ENCODE results near the gene AK1. TPM values are rescaled to one million over a fixed set of nuclear protein-coding genes. Genes with fewer than 3 reads are reported as not detected.

AK1 gene
- total RNA-seq, 4 donors from 2014 or later = 29.9 to 65.1 (median 38.7) TPM

GRCh38 chr9:127910613-127911205 lies 33.2 kb upstream of the AK1 start:
- Histone ChIP-seq H3K27ac (peak overlapping the region in 3 of 4 donors; percentile 46 to 60 (median 53)), H3K36me3 (peaks cover 0 to 64% (median 0%) of the 10 kb centered on the region in 3 donors), H3K27me3 (no peaks in the 10 kb centered on the region), H3K4me3 (no peak overlapping the region), H3K9me3 (no peaks in the 10 kb centered on the region), H3K4me1 (peaks cover 0 to 49% (median 26%) of the 10 kb centered on the region in 4 donors)
- no peak for DNase-seq (ENCODE audit: low spot score in 2 of 2)
- 62 to 63% methylated on average over 6 of the region's 6 CpGs for WGBS, 2 donors
- TF ChIP-seq CTCF (IDR thresholded peaks at IDR 0.05) = peak in 3 of 5 experiments; percentile 10 to 34 (median 13)
- TF ChIP-seq EP300 (IDR thresholded peaks at IDR 0.05) = no peak

- 84 to 87% methylated on average over 16 of the region's 17 CpGs for WGBS, 2 donors
- Histone ChIP-seq H3K27ac (peak overlapping the region; percentile 2 to 53 (median 36)), H3K36me3 (peaks cover 0 to 64% (median 0%) of the 10 kb centered on the region in 3 donors), H3K4me3 (no peak overlapping the region), H3K4me1 (peaks cover 0 to 50% (median 30%) of the 10 kb centered on the region in 4 donors), H3K27me3 (no peaks in the 10 kb centered on the region), H3K9me3 (no peaks in the 10 kb centered on the region)
- no peak for DNase-seq (ENCODE audit: low spot score in 2 of 2)
- no peak for TF ChIP-seq POLR2A (IDR thresholded peaks at IDR 0.05)
- no peak for TF ChIP-seq EP300 (IDR thresholded peaks at IDR 0.05)
- TF ChIP-seq CTCF (IDR thresholded peaks at IDR 0.05) = no peak
Observed at GRCh38 chr9:127909839-127910273, 32.4 kb upstream of the AK1 start.

GRCh38 chr9:127908660-127908926 lies 31.1 kb upstream of the AK1 start:
- peaks cover 0 to 59% (median 41%) of the 10 kb centered on the region in 4 donors for H3K4me1 ChIP-seq
- no peak overlapping the region for H3K4me3 ChIP-seq
- H3K27ac ChIP-seq = peak overlapping the region in 2 of 4 donors; percentile 87 to 88
- DNase-seq (ENCODE audit: low spot score in 2 of 2) = no peak
- no peaks in the 10 kb centered on the region for H3K9me3 ChIP-seq
- H3K36me3 ChIP-seq = peaks cover 0 to 53% (median 0%) of the 10 kb centered on the region in 3 donors
- TF ChIP-seq CTCF (IDR thresholded peaks at IDR 0.05) (no peak), POLR2A (IDR thresholded peaks at IDR 0.05) (no peak), EP300 (IDR thresholded peaks at IDR 0.05) (no peak)
- 91 to 97% methylated on average over 9 to 10 of the region's 10 CpGs for WGBS, 2 donors
- H3K27me3 ChIP-seq = no peaks in the 10 kb centered on the region

GRCh38 chr9:127907867-127908659 lies 30.6 kb upstream of the AK1 start:
- Histone ChIP-seq H3K9me3 (no peaks in the 10 kb centered on the region), H3K27ac (peak overlapping the region in 3 of 4 donors; percentile 87 to 88 (median 88)), H3K4me1 (peaks cover 0 to 65% (median 47%) of the 10 kb centered on the region in 4 donors), H3K4me3 (no peak overlapping the region), H3K27me3 (no peaks in the 10 kb centered on the region), H3K36me3 (peaks cover 0 to 48% (median 0%) of the 10 kb centered on the region in 3 donors)
- no peak for DNase-seq (ENCODE audit: low spot score in 2 of 2)
- TF ChIP-seq POLR2A (IDR thresholded peaks at IDR 0.05) (no peak), CTCF (IDR thresholded peaks at IDR 0.05) (no peak), EP300 (IDR thresholded peaks at IDR 0.05) (no peak)
- WGBS, 2 donors = 87 to 88% methylated on average over 34 of the region's 35 CpGs

GRCh38 chr9:127905788-127906191 lies 28.3 kb upstream of the AK1 start:
- DNase-seq (ENCODE audit: low spot score in 2 of 2) = no peak
- Histone ChIP-seq H3K27ac (peak overlapping the region; percentile 69 to 88 (median 88)), H3K9me3 (no peaks in the 10 kb centered on the region)

More at GRCh38 chr9:127905788-127906191, 28.3 kb upstream of the AK1 start:
- no peak overlapping the region for H3K4me3 ChIP-seq
- WGBS, 2 donors = 64 to 68% methylated on average over 12 of the region's 12 CpGs
- no peak for TF ChIP-seq POLR2A (IDR thresholded peaks at IDR 0.05)
- H3K36me3 ChIP-seq = peaks cover 0 to 25% (median 0%) of the 10 kb centered on the region in 3 donors
- H3K27me3 ChIP-seq = no peaks in the 10 kb centered on the region
- H3K4me1 ChIP-seq = peaks cover 0 to 82% (median 51%) of the 10 kb centered on the region in 4 donors

Data from tibial nerve (tissue), 4 donors.